ENCODE measurements around the gene MLLT3.
A peak's percentile ranks its signal among the peaks of the same experiment; 100 is the strongest.

The MLLT3 gene

GRCh38 chr9:20623748-20624124 lies 1.4 kb upstream of the MLLT3 start:
- TF ChIP-seq CTCF (IDR thresholded peaks at IDR 0.05; ENCODE audit: unreplicated experiment in 3 of 3): no peak
- peak overlapping the region; percentile 97 to 100 (median 98) for H3K4me3 Mint-ChIP-seq
- H3K9me3 Mint-ChIP-seq: no peaks in the 10 kb centered on the region
- peaks cover 45% of the 10 kb centered on the region for H3K27me3 Mint-ChIP-seq (ENCODE audit: low read depth)
- H3K4me1 Mint-ChIP-seq: peaks cover 34% of the 10 kb centered on the region
- no peaks in the 10 kb centered on the region for H3K36me3 Mint-ChIP-seq (ENCODE audit: low read depth)
- H3K27ac Mint-ChIP-seq: no peak overlapping the region

- Mint-ChIP-seq H3K4me1 (peaks cover 39% of the 10 kb centered on the region), H3K4me3 (peak overlapping the region; percentile 97 to 100 (median 98)), H3K27ac (peak overlapping the region; percentile 32 to 93 (median 42)), H3K36me3 (ENCODE audit: low read depth) (no peaks in the 10 kb centered on the region), H3K9me3 (no peaks in the 10 kb centered on the region), H3K27me3 (ENCODE audit: low read depth) (peaks cover 51% of the 10 kb centered on the region)
- no peak for TF ChIP-seq CTCF (IDR thresholded peaks at IDR 0.05; ENCODE audit: unreplicated experiment in 3 of 3)
These were observed 885 bp upstream of the MLLT3 start for GRCh38 chr9:20623021-20623747.

- Mint-ChIP-seq H3K27ac (peak overlapping the region; percentile 32 to 93 (median 89)), H3K4me1 (peaks cover 39% of the 10 kb centered on the region), H3K27me3 (ENCODE audit: low read depth) (peaks cover 52% of the 10 kb centered on the region), H3K9me3 (no peaks in the 10 kb centered on the region), H3K4me3 (peak overlapping the region; percentile 97 to 100 (median 98)), H3K36me3 (ENCODE audit: low read depth) (no peaks in the 10 kb centered on the region)
- TF ChIP-seq CTCF (IDR thresholded peaks at IDR 0.05; ENCODE audit: unreplicated experiment in 3 of 3): no peak
These were observed 599 bp downstream of the MLLT3 start for GRCh38 chr9:20621471-20622329.

- Mint-ChIP-seq H3K36me3 (ENCODE audit: low read depth) (no peaks in the 10 kb centered on the region), H3K27ac (peak overlapping the region; percentile 32 to 93 (median 89)), H3K4me3 (peak overlapping the region; percentile 97 to 100 (median 98)), H3K27me3 (ENCODE audit: low read depth) (peaks cover 52% of the 10 kb centered on the region), H3K4me1 (peaks cover 39% of the 10 kb centered on the region), H3K9me3 (no peaks in the 10 kb centered on the region)
- no peak for TF ChIP-seq CTCF (IDR thresholded peaks at IDR 0.05; ENCODE audit: unreplicated experiment in 3 of 3)
These were observed 1.4 kb downstream of the MLLT3 start for GRCh38 chr9:20620650-20621470.

- Mint-ChIP-seq H3K27ac (peak overlapping the region; percentile 32 to 80 (median 59)), H3K36me3 (ENCODE audit: low read depth) (no peaks in the 10 kb centered on the region), H3K9me3 (no peaks in the 10 kb centered on the region), H3K4me3 (peak overlapping the region; percentile 91 to 100 (median 97)), H3K27me3 (ENCODE audit: low read depth) (peaks cover 48% of the 10 kb centered on the region), H3K4me1 (peaks cover 35% of the 10 kb centered on the region)
- TF ChIP-seq CTCF (IDR thresholded peaks at IDR 0.05; ENCODE audit: unreplicated experiment in 3 of 3): no peak
These were observed 2.7 kb downstream of the MLLT3 start for GRCh38 chr9:20619487-20620200.

Measured in nephron (organoid).